AG08396 (cell line): ENCODE results near the gene RNF152.
"Not testable (repeated sequence)": the region's sequence is repeated elsewhere in the genome, so short reads cannot be mapped to it uniquely, and the experiment has no call there.

Experiments
- DNase-seq: peaks from one replicate; pipeline ENCODE4 v3.0.0; 2012; ENCODE audit warnings: low spot score, mixed read lengths

The RNF152 gene

DNA sequence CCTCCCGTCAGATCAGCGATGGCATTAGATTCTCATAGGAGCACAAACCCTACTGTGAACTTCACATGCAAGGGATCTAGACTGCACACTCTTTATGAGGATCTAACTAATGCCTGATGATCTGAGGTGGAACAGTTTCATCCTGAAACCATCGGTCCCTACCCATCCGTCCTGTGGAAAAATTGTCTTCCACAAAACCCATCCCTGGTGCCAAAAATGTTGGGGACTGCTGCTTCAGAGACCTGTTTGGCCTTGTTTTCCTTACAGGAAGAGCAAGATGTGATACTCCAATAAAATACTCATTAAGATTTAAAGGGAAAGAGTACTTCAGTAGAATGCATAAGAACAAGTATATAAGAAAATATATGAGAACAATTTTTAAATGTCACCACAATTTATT, 71.1 kb downstream of the RNF152 start:
- DNase-seq = no peak

DNA sequence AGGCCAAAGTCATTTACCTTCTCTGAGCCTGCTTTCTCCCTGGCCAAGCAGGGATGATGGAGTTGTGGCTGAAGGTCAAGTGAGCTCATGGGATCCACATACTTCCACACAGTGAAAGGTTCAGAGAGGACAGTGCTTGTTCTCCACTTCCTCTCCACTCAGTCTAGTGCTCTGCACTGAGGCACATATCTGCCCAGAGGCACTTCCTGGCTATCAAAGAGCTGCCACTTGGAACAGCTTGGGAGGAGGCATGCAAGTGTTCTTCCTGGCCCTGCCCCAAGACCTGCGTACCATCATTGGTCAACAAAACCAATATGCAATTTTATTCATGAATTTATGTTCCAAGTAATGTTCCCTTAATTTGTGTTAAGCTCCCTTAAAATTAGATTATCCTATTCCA, 71.9 kb downstream of the RNF152 start:
- no peak for DNase-seq

DNA sequence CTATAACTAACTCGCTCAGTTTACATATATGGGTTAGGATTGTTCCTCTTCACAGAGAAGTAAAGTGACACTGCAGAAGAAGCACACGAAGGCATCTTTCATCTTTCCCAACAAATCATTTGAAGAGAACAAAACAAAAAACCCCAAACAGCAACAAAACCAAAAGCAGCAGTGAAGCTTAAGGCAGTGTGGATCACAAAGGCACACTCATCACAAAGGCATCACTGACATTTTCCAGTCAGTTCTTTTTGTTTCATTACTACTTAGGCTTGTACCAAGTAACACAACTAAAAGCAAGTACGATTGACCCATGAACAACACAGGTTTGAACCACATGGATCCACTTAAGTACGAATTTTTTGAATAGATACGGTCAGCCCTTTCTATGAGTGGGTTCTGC, 75.7 kb downstream of the RNF152 start:
- peak; percentile 17 for DNase-seq

DNA sequence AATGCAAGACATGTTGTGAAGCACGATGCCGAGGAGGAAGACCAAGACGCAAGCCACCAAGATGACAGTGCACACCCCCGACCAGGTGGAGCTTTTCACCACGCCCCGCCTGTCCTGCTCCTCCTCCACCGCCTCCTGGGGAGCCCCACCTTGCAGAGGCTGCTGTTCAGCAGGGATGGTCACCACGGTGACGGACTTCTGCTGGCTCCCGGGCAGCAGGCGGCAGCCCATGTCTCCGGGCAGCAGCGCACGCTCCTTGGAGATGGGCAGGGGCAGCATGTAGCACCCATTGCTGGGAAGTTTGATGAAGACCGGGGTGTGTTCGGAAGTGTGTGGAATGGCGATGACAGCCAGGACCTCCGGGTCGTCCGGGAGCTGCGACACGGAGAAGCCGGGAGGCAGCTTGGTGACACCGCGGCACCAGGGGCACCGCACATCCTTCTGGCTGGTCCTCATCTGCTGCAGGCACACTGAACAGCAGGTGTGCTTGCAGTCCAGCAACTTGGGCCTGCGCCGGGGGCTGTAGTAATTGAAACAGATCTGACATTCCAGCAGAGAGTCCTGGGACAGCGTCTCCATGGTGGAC, 76.8 kb downstream of the RNF152 start:
- no peak for DNase-seq

DNA sequence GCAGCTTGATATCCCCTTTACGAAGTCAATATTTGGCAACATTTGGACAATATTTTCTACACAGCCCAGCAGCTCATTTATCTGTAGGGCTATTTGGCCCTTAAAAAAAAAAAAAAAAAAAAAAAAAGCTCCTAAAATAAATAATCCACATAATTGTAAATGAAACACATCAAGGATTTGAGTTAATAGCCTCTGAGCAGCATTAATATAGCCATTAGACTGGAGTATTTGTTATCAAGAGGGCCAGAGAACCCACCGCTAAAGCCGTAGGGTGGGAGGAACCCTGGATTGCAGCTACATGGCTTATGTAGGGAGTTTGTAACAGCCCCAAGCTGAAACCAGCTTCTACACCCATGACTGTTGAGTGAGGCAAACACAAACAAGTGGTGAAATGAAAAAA, 84.5 kb downstream of the RNF152 start:
- no peak for DNase-seq

DNA sequence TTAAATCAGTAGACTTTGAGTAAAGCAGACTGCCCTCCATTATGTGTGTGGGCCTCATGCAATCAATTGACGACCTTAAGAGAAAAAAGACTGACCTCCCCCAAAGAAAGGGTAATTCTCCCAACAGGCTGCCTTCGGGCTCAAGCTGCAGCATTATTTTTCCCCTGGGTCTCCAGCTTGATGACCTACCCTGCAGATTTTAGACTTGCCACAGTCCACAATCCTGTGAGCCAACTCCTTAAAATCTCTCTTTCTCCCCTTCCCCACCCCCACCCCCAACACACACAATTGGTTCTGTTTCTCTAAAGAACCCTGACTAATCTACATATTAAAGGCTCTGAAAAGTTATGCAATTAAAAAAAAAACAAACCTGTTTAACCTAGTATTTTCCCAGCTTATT, 89.4 kb downstream of the RNF152 start:
- DNase-seq = no peak

DNA sequence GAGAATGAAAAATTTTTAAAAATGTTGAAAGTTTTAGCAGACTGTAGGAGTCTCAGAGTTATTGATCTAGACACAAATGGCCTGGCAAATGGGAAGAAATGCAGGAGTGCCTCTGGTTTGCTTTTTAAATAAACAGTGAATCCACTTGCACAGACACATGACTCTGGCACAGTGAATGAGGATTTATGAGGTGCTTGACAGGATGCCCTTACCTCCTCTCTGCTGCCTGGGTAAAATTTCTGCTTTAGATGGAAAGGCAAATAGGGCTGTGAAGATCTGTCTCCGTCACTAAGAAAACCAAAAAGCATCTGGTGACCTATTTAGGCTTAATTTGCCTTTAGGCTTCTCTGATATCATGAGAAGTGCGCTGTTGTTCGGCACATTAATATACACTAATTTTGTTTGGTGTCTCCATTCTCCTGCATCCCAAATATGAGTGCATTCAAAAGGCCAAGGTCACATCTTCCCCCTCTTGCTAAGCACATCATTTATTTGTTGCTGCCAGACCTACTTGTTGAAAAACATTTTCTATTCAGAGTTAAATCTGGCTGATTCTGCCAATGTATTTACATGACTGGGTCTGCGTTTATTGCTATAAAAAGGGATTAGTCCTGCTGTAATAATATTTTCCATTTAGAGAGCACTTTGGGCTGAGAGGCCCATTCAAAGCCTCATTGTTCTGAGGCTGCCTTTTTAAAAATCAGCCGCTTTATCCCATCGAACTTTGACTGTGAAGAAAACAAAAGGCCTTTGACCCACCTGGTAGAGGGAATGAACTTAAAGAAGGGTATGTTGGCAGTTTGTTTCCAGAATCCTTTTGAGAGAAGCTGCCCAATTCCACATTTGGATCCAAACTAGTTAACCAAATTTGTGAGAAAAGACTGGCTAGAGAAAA, 94.9 kb downstream of the RNF152 start:
- DNase-seq = no peak

DNA sequence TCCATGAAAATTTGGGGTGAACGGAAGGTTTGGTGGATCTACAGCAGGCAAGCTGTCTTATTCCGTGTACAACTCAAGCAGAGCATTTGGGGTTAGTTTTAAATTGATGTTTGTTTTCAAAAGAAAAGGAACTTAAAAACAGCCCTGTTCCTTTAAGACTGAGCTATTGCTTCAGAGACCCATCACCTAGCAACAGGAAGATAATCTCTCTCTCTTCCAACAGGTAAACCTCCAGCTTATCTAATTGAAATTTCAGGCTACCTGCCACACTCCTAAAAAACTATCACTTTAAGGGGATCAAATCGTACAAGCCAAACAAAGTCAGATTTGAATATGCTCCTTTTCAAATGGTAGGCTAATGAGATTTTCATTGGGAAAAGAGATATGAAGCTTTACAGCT, 101.8 kb downstream of the RNF152 start:
- DNase-seq = no peak

DNA sequence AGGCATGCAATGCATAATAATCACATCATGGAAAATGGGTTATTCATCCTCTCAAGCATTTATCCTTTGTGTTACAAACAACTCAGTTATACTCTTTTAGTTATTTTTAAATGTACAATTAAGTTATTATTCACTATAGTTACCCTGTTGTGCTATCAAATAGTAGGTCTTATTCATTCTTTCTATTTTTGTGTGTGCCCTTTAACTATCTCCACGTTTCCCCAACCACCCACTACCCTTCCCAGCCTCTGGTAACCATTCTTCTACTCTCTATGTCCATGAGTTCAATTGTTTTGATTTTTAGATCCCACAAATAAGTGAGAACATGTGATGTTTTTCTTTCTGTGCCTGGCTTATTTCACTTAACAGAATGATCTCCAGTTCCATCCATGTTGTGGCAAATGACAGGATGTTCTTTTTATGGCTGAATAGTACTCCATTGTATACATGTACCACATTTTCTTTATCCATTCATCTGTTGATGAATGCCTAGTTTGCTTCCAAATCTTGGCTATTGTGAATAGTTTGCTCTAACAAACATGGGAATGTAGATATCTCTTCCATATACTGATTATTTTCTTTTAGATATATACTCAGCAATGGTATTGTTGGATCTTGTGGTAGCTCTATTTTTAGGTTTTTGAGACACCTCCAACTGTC, 105.7 kb downstream of the RNF152 start:
- DNase-seq = not testable (repeated sequence)

DNA sequence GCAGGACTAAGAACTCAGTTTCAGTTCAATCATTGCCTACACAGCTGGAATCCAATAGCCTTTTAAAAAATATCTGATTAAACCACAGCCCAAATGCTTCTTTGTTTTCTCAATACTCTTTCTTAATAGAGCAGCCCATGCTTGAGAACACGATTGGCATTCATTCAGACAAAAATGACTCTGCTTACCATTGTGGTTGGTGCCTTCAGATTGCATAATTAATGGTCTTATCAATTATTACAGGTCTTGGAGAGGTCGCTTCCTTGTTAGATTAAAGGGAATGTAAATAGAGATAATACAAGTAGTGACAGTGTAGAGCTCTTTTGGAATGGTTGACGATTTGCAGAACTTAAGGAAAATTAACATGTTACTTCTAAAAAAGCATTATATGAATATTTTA, 107.2 kb downstream of the RNF152 start:
- no peak for DNase-seq

DNA sequence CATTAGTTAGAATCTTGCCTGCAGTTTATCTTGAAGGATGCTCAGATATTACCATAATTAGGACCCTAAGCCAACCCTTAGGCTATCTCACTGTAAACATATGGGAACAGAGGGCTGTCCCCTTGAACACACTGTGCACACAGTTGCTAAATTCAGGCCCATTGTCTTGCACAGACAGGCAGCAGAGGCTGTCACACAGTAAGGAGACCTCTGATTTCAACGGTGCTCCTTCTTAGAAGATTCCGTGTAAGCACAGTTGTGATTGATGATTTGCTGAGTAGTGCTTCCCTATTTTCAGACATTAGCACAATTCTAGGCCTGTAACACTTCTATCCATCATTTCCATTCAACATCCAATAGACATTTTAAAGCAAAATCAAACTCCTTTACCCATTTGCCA, 108.0 kb downstream of the RNF152 start:
- DNase-seq = no peak

DNA sequence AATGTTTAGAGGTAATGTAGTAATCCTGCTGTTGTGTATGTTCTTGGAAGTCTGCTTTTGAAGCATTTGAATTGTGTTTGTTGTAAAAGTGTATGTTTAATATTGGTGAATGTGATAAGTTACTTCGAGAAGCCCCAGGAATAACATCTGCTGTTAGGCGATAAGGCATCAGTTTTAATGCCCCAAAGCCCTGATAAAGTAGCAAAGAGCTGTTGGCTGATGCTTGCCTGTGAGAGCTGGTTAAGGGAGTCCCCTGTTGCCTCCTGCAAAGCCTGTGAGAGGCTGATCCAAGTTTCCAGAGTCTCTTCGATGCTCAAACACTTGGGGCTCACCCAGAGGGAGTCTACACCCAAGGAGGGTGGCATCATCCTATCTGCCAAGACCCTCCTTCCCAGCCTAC, 110.3 kb downstream of the RNF152 start:
- no peak for DNase-seq

DNA sequence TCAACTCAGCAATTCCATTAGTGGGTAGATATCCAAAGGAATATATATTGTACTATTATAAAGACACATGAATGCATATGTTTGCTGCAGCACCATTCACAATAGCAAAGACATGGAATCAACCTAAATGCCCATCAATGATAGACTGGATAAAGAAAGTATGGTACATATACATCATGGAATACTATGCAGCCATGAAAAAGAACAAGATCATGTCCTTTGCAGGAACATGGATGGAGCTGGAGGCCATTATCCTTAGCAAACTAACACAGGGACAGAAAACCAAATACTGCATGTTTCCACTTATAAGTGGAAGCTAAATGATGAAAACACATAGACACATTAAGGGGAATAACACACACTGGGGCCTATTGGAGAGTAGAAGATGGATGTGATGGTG, 116.6 kb downstream of the RNF152 start:
- DNase-seq = not testable (repeated sequence)

DNA sequence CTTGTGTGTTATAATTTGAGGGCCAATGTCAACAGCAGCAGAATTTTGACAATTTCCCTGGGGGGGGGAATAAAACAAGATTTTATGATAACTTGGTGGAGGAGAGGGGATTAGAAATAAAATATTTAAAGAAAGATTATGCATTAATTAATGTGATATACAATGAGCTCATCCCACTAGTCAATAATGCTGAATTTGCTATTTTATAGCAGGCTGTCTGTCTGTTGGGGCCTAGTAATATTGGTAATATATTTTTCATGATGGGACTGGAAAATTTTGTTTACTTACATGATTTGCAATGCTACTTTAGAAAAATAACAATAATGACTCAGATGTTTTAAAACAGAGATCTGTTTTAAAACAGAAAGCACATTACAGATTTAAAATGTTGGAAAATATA, 118.0 kb downstream of the RNF152 start:
- no peak for DNase-seq

DNA sequence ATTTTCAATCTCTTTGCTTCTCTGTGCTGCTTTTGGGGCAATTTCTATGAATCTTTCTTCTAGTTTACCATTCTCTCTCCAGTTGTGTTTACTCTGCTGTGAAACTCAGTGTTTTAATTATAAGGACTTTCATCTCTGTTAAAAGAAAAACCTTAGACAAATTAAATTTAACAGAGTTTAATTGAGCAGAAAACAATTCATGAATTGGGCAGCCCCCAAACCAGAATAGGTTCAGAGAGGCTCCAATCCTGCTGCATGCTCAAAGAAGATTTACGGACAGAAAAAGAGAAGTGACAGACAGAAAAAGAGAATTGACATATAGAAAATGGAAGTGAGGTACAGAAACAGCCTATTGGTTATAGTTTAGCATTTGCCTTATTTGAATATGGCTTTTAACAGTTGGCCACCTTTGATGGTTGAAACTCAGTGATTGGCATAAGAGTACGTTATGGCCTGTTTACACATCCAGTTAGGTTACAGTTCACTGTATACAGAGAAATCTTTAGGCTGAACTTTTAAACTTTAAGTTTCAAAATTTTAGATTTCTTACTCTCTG, 120.4 kb downstream of the RNF152 start:
- DNase-seq = no peak

DNA sequence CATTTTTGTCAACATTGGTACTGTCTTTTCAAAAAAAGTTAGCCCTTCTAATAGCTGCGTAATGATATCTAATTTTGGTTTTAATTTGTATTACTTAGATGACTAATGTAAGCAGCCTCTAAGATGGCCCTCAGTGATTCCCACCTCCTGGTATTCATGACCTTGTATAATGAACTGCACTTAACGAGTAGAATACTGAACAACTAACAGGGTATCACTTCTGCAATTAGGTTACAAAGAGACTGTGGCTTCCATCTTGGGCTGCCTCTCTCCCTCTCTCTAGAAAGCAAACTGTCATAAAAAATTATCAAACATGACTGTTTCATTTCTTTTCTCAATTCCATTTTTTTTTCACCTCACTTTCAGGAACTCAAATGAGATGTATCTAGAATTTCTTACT, 120.9 kb downstream of the RNF152 start:
- no peak for DNase-seq

DNA sequence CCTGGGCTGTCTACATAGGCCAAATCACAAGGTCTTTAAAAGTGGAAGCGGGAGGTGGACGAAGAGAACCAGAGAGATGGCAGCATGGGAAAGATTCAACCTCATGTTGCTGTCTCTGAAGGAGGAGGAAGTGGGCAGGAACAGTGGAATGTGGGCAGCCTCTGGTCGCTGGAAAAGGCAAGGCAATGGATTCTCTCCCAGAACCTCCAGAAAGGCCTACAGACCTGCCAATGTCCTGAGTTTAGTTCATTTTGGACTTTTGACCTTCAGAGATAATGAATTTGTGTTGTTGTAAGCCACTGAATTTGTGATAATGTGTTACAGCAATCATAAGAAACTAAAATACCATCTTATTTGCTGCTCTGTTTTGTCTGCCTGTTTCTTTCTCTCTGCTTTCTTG, 122.5 kb downstream of the RNF152 start:
- no peak for DNase-seq

DNA sequence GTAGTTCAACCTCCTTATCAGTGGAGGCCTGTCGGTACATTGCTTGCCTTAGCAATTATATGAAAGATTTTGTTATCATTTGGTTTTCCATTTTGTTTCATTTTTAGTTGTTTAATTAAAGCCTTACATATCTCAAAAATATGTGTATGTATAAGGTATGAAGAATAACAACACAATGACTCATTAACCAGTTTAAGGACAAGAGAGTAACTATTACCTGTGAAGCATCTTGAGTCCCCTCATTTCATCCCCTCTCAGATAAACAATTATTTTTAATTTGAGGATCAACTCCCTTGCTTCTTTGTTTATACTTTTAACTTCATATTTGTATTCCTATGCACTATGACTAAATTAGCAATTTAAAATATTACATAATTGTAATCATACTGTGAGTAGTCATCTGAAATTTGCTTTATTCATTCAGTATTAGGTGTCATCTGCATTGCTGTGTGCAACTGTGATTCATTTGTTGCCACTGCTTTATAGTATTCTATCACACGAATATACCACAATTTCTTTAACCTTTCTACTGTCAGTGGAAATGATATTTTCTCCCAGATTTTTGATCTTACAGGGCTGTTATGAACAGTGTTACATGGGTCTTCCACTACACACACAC, 126.4 kb downstream of the RNF152 start:
- no peak for DNase-seq

DNA sequence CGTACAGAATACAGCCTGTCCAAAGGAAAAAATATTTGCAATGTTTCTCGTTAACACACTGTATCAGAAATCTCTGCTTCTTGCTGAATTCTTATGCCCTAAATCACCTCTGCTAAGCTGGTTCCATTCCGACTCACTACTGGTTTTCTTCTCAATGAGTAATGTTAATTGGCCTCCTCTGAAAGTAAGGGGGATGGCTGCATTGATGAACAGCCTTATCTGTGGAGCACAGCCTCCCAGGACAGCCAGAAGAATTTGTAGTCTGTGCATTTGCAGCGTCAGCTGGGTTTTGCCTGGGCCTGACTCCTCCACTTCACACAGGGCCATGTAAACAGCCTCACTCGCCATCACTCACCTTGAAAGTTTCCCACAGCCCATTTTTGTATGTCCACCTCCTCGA, 127.7 kb downstream of the RNF152 start:
- DNase-seq = peak; percentile 29

DNA sequence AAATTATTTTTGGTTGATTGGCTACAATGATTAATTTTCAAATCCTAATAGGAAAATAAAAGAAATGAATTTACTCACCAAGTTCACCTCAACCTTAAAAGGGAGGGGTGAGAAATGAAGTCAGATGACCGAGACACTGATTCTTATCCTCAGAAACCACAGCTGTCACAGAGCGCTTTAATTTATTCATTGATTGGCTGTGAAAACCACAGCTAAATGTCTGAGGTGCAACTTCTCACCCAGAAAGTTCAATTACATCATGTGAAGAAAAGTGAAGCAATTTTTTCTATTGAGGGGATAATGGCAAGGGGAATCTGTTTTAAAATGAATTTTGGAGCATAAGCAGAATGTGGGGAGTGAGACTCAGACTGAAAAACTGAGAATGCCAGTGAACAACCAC, 128.4 kb downstream of the RNF152 start:
- DNase-seq = no peak

DNA sequence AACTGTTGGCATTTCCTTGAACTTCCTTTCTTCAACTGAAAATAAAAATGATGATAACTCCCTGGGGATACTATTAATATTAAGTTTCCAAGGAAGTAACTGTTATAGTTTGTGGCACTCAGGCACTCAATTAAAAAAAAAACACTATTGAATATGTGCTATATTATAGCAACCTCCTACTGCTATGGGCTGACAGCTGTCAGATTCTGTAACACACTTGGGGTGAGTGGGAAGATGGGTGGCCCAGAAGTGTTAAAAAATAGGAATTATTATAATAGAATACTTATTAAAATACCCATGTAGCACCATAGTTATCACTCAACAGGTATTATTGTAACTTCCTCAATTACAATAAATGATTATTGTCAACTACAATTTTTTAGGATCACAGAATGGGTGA, 130.9 kb downstream of the RNF152 start:
- DNase-seq = no peak
